Spinal cord (tissue), 10 donors: Measurements from ENCODE around the gene RHOV. TPM values are rescaled to one million over a fixed set of nuclear protein-coding genes. Genes with fewer than 3 reads are reported as not detected.

ENCODE experiments used
- DNase-seq, 6 donors: peaks; one replicate each; pipeline versions ENCODE4 v3.0.0 to v3.0.0-alpha.2; 2013 to 2015; ENCODE audit warnings: low spot score in 6 of 6, low read depth in 4 of 6
- H3K27ac ChIP-seq: one replicate; pipeline ENCODE4 v1.5.1; 2013; ENCODE audit warnings: low read depth, low read length, control low read depth
- H3K27me3 ChIP-seq: one replicate; pipeline ENCODE4 v1.6.1; 2013; ENCODE audit warnings: low read length; ENCODE audit not compliant: control insufficient read depth, insufficient read depth
- H3K36me3 ChIP-seq: one replicate; pipeline ENCODE4 v1.6.1; 2013; ENCODE audit warnings: low read length; ENCODE audit not compliant: control insufficient read depth, insufficient read depth
- H3K4me1 ChIP-seq: one replicate; pipeline ENCODE4 v1.6.1; 2013; ENCODE audit warnings: low read length; ENCODE audit not compliant: control insufficient read depth, insufficient read depth
- H3K4me3 ChIP-seq: one replicate; pipeline ENCODE4 v1.5.1; 2013; ENCODE audit warnings: low read depth, low read length, control low read depth
- H3K9me3 ChIP-seq: one replicate; pipeline ENCODE4 v1.6.1; 2013; ENCODE audit warnings: low read length; ENCODE audit not compliant: control insufficient read depth, insufficient read depth
- WGBS: methylation state at CpG from one replicate; pipeline ENCODE4 v1.1.5; 2013; ENCODE audit warnings: missing lambda C conversion rate; ENCODE audit not compliant: insufficient coverage; 5-methylcytosine and 5-hydroxymethylcytosine counted together
- polyA plus RNA-seq, 2 donors: library from polyadenylated mRNA; unstranded; fragments of 120-200 nt; gene quantifications; one replicate each; pipeline ENCODE4 v1.2.1, GENCODE V29; 2013; ENCODE audit not compliant: insufficient read length in 2 of 2
- total RNA-seq, 2 donors: library from RNA; depleted of rRNA in 1 of 2; stranded (reverse); fragments of 120-200 nt in 1 of 2; fragments of >200 nt in 1 of 2; gene quantifications; one replicate each; pipeline versions ENCODE4 v1.2.3 to v1.2.4, GENCODE V29; 2013 to 2014
- donor health status: healthy.

RHOV gene
- total and polyA plus RNA-seq, 4 donors, result 1.7 to 12.2 (median 6.1) TPM

GRCh38 chr15:40915116-40915661 lies 41.2 kb upstream of the RHOV start:
- no peaks in the 10 kb centered on the region for H3K9me3 ChIP-seq
- no peaks in the 10 kb centered on the region for H3K36me3 ChIP-seq
- peaks cover 41% of the 10 kb centered on the region for H3K4me1 ChIP-seq
- H3K27ac ChIP-seq, result no peak overlapping the region
- H3K27me3 ChIP-seq, result peaks cover 16% of the 10 kb centered on the region
- 64% methylated on average over 5 of the region's 12 CpGs for WGBS
- H3K4me3 ChIP-seq, result no peak overlapping the region
- DNase-seq, result no peak

GRCh38 chr15:40914486-40914885 lies 40.5 kb upstream of the RHOV start:
- 74% methylated on average over 6 of the region's 8 CpGs for WGBS
- Histone ChIP-seq H3K27ac (no peak overlapping the region), H3K27me3 (peaks cover 13% of the 10 kb centered on the region), H3K36me3 (no peaks in the 10 kb centered on the region), H3K4me3 (no peak overlapping the region), H3K9me3 (no peaks in the 10 kb centered on the region), H3K4me1 (peaks cover 43% of the 10 kb centered on the region)
- no peak for DNase-seq

DNA sequence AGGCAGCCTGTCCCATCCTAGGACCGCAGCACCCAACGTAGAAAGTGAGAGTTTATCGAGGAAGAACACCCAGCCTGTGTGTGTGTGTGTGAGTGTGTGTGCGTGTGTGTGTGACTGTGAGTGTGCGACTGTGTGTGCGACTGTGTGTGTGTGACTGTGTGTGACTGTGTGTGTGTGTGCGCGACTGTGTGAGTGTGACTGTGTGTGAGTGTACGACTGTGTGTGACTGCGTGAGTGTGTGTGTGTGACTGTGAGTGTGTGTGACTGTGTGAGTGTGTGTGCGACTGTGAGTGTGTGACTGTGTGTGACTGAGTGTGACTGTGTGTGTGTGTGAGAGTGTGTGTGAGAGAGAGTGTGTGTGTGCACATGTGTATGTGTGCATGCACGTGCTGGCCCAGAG lies 40.0 kb upstream of the RHOV start:
- Histone ChIP-seq H3K9me3 (no peaks in the 10 kb centered on the region), H3K27ac (no peak overlapping the region), H3K4me3 (no peak overlapping the region), H3K4me1 (peaks cover 43% of the 10 kb centered on the region), H3K27me3 (peaks cover 10% of the 10 kb centered on the region), H3K36me3 (no peaks in the 10 kb centered on the region)
- no peak for DNase-seq
- 96% methylated on average over 12 of the region's 12 CpGs for WGBS

- no peak overlapping the region for H3K27ac ChIP-seq
- WGBS, result 72% methylated on average over 6 of the region's 6 CpGs
- no peak for DNase-seq
- no peak overlapping the region for H3K4me3 ChIP-seq
- no peaks in the 10 kb centered on the region for H3K9me3 ChIP-seq
- peaks cover 2% of the 10 kb centered on the region for H3K27me3 ChIP-seq
- H3K36me3 ChIP-seq, result peaks cover under 1% of the 10 kb centered on the region
- H3K4me1 ChIP-seq, result peaks cover 36% of the 10 kb centered on the region
Measured at GRCh38 chr15:40912478-40912877, 38.4 kb upstream of the RHOV start.

GRCh38 chr15:40911693-40912092 lies 37.7 kb upstream of the RHOV start:
- WGBS, result 88% methylated on average over 1 of the region's 2 CpGs
- H3K27me3 ChIP-seq, result peaks cover 2% of the 10 kb centered on the region
- no peak overlapping the region for H3K4me3 ChIP-seq
- peaks cover 43% of the 10 kb centered on the region for H3K4me1 ChIP-seq
- H3K36me3 ChIP-seq, result peaks cover 9% of the 10 kb centered on the region
- H3K27ac ChIP-seq, result no peak overlapping the region
- DNase-seq, result no peak
- no peaks in the 10 kb centered on the region for H3K9me3 ChIP-seq

DNA sequence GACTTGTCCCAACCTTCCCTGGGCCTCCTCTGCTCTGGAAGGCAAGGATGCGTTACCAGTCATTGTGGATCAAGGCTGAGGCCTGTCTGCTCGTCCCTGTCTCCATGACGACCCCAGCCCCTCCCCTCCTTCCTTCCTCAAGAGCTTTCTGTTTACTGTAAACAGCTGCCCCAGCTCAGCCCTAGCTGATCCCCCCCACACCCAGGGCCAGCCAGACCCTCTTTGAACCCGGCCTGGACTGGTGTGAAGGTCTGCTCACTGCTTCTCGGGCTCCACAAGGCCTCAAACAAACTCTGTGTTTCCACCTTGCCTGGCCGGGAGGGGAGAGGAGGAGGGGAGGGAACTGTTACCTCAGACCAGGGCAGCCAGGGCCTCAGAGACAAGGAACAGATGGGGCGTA lies 37.1 kb upstream of the RHOV start:
- 37% methylated on average over 7 of the region's 7 CpGs for WGBS
- Histone ChIP-seq H3K36me3 (peaks cover 14% of the 10 kb centered on the region), H3K27me3 (peaks cover 2% of the 10 kb centered on the region), H3K4me3 (no peak overlapping the region), H3K9me3 (no peaks in the 10 kb centered on the region), H3K27ac (no peak overlapping the region), H3K4me1 (peaks cover 48% of the 10 kb centered on the region)
- peak in 1 of 6 donors; percentile 64 for DNase-seq

DNA sequence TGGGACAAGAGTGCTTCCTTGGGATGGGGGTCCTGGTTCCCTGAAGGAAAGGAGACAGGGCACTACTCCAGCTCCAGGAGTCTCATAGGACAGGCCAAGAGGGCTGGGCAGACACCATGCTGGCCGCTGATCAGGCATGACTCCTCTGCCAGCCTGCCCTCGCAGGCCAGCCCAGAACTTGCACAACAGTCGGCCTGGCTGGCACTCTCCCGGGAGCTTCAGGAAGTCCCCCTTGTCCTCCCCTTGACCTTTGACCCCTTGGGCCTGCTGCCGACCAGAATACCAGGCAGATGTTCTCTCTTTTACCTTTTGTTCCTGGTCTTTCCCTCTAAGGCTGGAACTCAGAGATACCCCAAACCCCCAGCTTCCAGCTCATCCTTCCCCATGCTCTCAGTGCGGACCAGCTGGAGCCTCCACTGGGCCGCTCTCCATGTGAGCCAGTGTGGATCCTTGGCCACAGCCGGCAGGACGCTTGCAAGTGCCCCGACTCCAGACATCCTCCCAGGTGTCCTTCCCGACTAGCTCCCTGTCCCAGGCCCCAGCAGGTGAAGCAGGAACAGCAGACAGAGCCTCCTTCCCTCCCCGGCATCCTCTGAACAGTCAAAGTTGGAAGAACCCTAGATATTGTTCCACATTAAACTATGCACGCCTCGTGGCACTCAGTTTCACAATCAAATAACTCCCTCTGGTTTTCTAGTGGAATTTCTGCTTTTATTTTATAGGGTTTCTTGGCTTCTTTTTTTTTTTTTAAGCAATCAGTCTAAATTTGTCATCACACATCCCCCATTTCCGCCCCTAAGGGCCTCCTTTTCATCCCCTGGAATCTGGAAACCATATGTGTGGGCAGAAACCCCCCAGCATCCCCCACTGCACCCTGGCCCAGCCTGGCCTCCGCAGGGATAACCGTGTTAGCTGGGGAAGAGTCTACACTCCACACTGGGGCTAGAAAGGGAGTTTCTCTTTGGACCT lies 35.9 kb upstream of the RHOV start:
- no peak for DNase-seq
- 52% methylated on average over 12 of the region's 17 CpGs for WGBS
- no peaks in the 10 kb centered on the region for H3K9me3 ChIP-seq
- H3K4me3 ChIP-seq, result no peak overlapping the region
- no peaks in the 10 kb centered on the region for H3K27me3 ChIP-seq
- no peak overlapping the region for H3K27ac ChIP-seq
- peaks cover 17% of the 10 kb centered on the region for H3K36me3 ChIP-seq
- peaks cover 50% of the 10 kb centered on the region for H3K4me1 ChIP-seq

- DNase-seq, result no peak
- H3K36me3 ChIP-seq, result peaks cover 32% of the 10 kb centered on the region
- peaks cover 59% of the 10 kb centered on the region for H3K4me1 ChIP-seq
- 92% methylated on average over 6 of the region's 7 CpGs for WGBS
- H3K9me3 ChIP-seq, result no peaks in the 10 kb centered on the region
- H3K27me3 ChIP-seq, result no peaks in the 10 kb centered on the region
- peak overlapping the region; percentile 88 for H3K27ac ChIP-seq
- no peak overlapping the region for H3K4me3 ChIP-seq
Measured at GRCh38 chr15:40908095-40908494, 34.1 kb upstream of the RHOV start.

- DNase-seq, result peak in 2 of 6 donors; percentile 68 to 85
- Histone ChIP-seq H3K9me3 (no peaks in the 10 kb centered on the region), H3K36me3 (peaks cover 41% of the 10 kb centered on the region), H3K4me1 (peaks cover 59% of the 10 kb centered on the region), H3K4me3 (peak overlapping the region; percentile 58), H3K27me3 (no peaks in the 10 kb centered on the region), H3K27ac (peak overlapping the region; percentile 88)
- WGBS, result 22% methylated on average over 17 of the region's 22 CpGs
Measured at GRCh38 chr15:40906991-40907802, 33.2 kb upstream of the RHOV start.
